GM12892 (cell line): ENCODE data around the gene OR2F1.

Experiments used
- POLR2A ChIP-seq: IDR thresholded peaks from 2 replicates; pipeline ENCODE4 v1.6.1; 2011; ENCODE audit warnings: low read depth, low read length, control low read depth
- TAF1 ChIP-seq: IDR thresholded peaks from 2 replicates; pipeline ENCODE4 v1.6.1; 2011; ENCODE audit warnings: low read depth, mild to moderate bottlenecking, control low read depth, low read length, borderline replicate concordance

GRCh38 chr7:143979998-143980397 lies 25.4 kb downstream of the OR2F1 start:
- TF ChIP-seq POLR2A (no peak), TAF1 (no peak)
